ENCODE measurements around the gene ARID1B.

Gene ARID1B

DNA sequence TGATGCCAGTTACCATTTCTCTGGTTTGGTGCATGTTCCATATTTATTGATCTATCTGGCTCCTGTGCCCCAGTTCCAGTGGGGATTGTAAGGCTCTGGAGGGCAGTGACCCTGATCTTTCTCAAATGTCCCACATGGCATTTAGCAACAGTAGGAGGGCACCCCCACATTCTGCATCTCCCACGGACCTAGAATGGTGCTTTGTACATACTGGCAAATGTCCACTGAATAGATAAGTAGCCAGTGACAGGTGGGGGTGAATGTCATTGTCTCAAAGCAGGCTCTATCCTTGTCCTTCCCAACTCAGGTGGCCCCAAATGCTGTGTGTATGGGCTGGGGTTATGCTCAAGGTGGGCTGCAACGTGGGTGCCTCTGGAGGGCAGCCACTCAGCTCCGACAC, 462.0 kb downstream of the ARID1B start:
- TF ChIP-seq CTCF (IDR thresholded peaks at IDR 0.05; ENCODE audit: low read depth, low read length) = no peak
- H3K4me3 ChIP-seq (ENCODE audit: low read depth, low read length) = no peak overlapping the region
- no peaks in the 10 kb centered on the region for H3K9me3 ChIP-seq
- H3K27me3 ChIP-seq = no peaks in the 10 kb centered on the region
- DNase-seq = no peak
- no peaks in the 10 kb centered on the region for H3K4me1 ChIP-seq
- H3K36me3 ChIP-seq = no peaks in the 10 kb centered on the region

DNA sequence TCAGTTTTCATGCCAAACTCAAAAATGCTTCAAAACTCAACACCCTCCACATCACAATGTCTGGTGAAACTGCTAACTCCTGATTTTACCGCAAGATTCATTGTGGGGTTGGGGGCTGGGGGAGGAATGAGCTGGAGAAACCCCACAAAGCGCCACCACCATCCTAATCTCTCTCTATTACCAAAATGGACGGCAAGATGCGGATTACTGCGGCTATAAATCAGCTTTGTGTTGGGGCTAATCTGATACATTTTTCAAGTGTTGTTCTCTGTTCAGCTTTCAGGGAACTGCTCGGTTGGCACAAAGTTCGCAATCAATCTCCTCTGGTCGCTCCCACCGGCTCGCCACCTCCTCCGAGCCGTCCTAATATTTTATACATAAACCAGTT, 462.5 kb downstream of the ARID1B start:
- no peak for TF ChIP-seq CTCF (IDR thresholded peaks at IDR 0.05; ENCODE audit: low read depth, low read length)
- no peaks in the 10 kb centered on the region for H3K9me3 ChIP-seq
- no peak for DNase-seq
- no peaks in the 10 kb centered on the region for H3K27me3 ChIP-seq
- no peak overlapping the region for H3K4me3 ChIP-seq (ENCODE audit: low read depth, low read length)
- no peaks in the 10 kb centered on the region for H3K4me1 ChIP-seq
- H3K36me3 ChIP-seq = no peaks in the 10 kb centered on the region

DNA sequence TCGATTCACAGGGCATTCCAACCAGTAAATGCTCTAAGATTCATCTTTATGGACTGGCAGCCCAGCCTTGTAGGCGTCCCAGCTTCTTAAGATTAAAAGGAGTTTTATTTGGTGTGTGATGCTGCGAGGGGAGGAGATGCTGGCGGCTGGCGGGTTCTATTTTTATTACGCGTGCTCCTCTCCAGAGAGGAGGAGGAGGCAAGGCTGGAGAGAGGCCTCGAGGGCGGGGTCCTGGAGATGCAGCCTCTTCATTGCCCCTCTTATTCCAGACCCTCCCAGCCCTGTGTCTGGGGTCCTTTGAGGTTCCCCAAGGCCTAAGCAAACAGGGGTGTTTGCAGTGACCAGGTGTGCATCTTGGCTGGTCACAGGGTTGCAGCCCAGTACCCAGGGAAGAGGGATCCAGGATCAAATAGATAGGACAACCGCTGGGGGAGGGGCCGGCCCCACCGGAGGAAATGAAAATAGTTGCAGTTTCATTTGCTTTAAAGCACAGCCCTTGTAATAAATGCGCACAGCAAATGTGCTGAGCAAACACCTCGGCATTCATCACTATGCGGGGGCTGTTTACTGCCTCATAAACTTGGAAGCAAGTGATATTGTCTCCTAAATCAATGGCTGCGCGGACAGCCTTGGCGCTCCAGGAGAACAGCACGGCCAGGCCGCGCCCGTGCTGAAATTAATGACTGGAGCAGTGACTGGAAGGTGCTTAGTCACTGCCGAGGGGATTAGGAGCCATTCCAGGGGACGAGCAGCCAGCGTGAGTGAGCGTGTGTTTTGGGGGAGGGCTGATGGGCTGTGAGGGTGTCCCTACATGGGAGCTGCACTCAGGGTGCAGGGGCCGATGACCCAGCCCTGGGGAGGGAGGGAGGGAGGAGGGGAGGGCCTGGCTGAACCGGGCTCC, 463.1 kb downstream of the ARID1B start:
- no peaks in the 10 kb centered on the region for H3K9me3 ChIP-seq
- no peak for TF ChIP-seq CTCF (IDR thresholded peaks at IDR 0.05; ENCODE audit: low read depth, low read length)
- no peak overlapping the region for H3K4me3 ChIP-seq (ENCODE audit: low read depth, low read length)
- H3K4me1 ChIP-seq = no peaks in the 10 kb centered on the region
- no peaks in the 10 kb centered on the region for H3K27me3 ChIP-seq
- DNase-seq = no peak
- H3K36me3 ChIP-seq = no peaks in the 10 kb centered on the region

DNA sequence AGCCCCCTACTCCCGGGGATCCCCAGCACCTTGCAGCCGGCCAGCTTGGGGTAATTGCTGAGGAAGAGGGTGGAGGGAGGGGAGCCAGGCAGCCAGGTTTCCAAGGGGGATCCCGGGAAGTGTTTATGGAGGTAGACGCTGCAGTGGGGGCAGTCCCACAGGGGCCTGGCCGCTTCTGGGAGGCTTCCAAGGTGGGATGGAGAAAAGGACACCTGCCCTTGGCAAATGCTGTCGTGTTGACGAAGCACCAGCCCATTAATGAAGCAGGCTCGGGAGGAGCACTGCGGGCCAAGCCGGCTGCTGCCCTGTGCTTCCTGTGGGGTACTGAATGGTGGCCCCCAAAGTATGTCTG, 463.8 kb downstream of the ARID1B start:
- Histone ChIP-seq H3K36me3 (no peaks in the 10 kb centered on the region), H3K4me1 (no peaks in the 10 kb centered on the region), H3K27me3 (no peaks in the 10 kb centered on the region), H3K4me3 (ENCODE audit: low read depth, low read length) (no peak overlapping the region), H3K9me3 (no peaks in the 10 kb centered on the region)
- no peak for DNase-seq
- TF ChIP-seq CTCF (IDR thresholded peaks at IDR 0.05; ENCODE audit: low read depth, low read length) = no peak

DNA sequence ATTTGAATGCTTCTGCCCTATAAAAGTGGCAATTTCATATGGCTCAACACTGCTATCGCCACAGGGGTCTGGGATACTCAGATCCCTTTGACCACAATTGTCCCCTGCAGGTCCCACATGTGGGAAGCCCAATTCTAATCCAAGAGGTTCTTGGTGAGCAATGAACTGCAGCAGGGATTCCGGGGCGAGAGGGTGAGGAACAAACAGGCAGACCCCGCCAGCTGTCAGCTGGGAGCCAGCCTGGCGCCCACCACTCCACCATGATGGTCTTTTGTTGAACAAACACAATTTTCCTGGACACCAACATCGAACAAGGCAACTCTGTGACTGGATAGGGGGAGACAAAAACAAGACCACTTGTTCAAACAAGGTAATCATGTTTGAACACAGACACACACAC, 465.6 kb downstream of the ARID1B start:
- DNase-seq = no peak
- Histone ChIP-seq H3K36me3 (no peaks in the 10 kb centered on the region), H3K27me3 (no peaks in the 10 kb centered on the region)

More for the DNA sequence above, 465.6 kb downstream of the ARID1B start:
- Histone ChIP-seq H3K4me1 (no peaks in the 10 kb centered on the region), H3K4me3 (ENCODE audit: low read depth, low read length) (no peak overlapping the region), H3K9me3 (no peaks in the 10 kb centered on the region)
- TF ChIP-seq CTCF (IDR thresholded peaks at IDR 0.05; ENCODE audit: low read depth, low read length) = no peak
